GM21447 (cell line): ENCODE data around the gene DES.
"Not testable (repeated sequence)": the region's sequence is repeated elsewhere in the genome, so short reads cannot be mapped to it uniquely, and the experiment has no call there.

Experiments
- ATAC-seq: cut with Tn5 transposase; IDR thresholded peaks from one replicate; pipeline ENCODE4 v1.9.1; 2021; ENCODE audit not compliant: unreplicated experiment

Gene DES

DNA sequence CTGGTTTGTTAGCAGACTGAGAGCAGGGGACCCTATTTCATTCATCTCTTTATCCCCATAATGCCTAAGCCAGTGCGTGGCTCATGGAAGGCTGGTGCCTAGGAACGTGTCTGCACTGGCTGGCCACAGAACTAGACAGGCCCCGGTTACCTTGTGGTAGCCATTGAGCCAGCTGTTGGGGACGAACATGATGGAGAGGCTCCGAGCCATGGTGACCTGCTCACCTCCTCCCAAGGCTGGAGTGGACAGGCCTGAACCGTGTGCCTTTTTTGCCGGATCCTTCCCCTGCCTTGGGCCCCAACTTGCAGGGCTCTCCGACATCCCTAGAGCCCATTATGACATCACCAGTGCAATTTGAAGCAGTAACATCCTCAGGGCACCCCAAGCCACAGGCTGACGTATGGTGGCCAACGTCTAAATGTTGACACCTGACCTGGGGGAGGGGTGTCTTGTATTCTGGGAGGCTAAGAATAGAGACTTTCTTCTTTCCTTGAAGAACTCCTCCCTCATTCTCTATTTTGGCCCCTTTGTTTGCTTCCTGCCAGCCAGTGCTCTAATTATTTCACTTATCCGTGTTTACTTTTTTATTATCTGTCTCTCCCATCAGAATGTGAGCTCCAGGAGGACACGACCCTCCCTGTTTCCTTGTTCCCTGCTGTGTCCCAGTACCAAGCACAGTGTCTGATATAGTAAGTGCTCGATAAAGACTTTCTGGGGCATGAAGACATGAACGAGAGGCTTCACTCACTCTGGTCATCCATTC lies 18.3 kb upstream of the DES start:
- no peak for ATAC-seq

DNA sequence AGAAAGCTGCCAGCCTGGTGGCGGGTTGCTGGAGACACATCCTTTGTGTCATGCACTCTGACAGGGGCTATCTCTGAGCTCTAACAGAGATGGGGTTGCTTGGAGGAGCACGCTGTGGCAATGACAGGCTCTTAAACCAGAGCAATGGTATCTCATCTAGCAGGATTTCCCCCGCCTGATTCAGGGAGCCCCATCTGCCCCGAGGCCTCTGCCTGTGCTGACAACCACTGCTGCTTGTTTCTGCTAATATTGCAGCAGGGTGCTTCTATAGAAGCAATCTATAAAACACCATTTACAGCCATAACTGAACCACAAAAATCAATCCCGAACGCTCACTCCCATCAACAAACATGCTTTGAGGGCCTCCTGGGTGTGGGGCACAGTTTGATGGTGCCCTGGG lies 17.6 kb upstream of the DES start:
- ATAC-seq = no peak

DNA sequence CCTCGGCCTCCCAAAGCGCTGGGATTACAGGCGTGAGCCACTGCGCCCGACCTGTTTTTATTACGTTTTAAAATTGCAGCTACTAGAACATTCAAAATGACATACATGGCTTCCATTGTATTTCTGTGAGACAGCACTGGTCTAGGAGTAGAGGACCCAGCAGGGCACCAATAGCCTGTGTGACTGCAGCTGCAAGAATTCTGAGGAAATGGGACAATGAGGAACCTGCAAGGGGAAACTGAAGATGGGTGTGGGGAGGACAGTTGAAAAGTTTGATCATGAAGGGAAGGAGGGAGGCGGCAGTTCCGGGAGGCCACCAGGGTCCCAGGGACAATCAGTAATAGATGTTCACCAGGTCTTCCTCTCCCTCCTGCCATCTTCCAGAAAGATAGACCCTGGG lies 16.6 kb upstream of the DES start:
- ATAC-seq = no peak

DNA sequence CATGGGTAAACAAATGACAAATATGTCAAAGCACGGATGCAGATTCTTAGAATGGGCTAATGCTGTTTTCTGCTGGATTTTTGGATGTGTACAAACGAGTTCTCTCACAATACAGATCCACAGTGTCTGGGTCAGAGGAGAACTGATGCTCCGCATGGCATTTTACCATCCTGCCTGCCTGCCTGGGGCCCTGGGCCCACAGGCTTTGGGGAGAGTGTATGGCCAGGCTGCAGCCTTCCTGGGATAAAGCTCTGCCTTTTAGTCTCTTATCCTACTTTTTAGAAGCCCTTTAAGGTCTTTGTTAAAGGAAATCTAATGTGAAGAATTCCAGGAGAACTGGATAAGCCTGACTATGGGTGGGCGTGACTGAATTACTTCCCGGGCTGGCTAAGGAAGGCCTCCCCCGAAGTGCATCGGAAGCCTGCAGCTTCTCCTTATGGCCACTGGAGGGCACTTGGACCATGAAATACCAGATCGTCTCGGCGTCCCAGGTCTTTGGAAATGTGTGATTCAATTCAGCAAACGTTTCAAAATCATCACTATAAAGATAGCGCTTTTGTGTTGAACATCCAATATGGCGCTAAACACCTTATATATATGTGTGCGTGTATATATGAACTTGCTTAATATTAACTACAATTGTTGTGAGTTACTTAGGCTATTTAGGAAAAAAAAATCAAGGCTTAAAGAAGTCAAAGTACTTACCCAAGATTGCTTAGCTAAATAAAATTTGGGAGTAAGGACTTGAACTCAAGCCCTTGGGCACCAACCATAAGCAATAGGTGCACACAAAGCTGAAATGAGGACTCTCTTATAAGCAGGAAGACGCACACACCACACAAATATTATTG lies 15.3 kb upstream of the DES start:
- ATAC-seq = peak; percentile 75

DNA sequence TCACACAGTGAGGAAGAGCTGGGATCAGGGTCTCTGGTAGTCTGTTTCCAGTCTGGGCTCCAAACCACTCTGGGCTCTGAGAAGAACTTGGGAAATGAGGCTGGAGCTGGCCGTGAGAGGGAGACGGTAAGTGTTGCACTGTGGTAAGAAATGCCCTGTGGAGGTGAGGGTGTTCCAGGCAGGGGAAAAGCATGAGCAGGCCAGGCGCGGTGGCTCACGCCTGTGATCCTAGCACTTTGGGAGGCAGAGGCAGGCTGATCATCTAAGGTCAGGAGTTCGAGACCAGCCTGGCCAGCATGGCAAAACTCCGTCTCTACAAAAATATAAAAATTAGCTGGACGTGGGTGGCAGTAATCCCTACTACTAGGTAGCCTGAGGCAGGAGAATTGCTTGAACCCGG lies 14.3 kb upstream of the DES start:
- ATAC-seq = no peak

DNA sequence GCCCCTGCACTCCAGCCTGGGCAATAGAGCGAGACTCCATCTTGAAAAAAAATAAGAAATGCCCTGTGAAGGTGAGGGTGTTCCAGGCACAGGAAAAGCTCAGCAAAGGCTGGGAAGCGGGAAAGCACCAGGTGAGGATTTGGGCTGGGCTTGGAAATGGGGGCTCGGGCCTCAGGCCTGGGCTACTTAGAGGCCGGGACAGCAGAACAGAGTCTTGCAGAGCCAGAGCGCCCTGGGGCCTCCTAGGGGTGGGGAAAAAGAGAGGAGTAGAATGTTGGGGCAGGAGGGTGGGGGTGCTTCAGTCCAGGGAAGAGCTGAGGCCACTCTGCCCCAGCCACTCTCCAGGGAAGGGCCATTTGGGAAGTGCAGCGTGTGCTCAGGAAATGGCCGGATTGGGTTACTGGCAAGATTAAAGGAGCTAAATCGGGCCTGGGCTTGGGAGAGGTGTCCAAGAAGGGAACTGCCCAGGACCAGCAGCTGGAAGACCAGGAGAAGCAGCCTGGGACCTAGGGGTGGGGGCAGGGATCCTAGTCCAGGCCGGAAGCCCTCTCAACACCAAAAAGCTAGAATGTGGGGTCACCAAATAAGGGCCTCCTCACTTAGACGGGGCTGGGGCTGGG lies 13.8 kb upstream of the DES start:
- ATAC-seq = no peak

DNA sequence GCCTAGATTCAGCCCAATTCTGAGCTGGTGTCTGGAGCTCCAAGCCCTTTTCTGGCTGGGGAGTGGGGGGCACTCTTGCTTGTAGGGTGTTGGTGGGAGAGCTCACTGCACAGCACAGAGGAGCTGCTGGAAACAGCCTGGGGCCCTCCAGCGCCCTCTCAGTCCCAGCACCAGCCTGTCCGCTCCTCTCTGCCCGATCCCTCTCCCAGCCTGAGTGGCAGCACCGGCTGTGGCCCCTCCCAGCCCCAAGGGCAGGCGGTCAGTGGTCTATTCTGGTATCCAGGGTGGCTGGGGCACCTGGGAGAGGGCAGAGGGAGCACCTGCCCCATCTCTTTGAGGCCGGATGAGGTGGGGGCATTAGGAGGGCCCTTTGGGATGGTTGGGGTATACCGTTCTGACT lies 13.2 kb upstream of the DES start:
- no peak for ATAC-seq

DNA sequence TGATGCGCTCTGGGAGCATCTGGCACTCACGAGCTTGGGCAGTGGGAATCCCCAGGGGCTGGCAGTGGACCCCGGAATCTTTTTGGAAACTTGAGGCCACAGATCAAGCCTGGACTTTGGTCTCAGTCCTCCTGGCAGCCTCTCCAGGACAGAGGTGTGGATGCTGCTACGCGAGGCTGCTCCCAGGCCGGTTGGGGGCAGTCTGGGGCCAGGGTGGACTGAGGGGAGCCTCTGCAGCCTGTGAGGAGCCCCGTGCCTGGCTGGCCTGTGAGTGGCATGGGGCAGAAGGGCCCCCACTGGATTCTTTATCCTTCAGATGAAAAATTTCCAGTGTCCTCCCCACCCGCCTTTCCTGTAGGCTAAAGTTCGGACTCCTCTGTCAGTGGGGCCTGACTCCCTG lies 12.7 kb upstream of the DES start:
- no peak for ATAC-seq

DNA sequence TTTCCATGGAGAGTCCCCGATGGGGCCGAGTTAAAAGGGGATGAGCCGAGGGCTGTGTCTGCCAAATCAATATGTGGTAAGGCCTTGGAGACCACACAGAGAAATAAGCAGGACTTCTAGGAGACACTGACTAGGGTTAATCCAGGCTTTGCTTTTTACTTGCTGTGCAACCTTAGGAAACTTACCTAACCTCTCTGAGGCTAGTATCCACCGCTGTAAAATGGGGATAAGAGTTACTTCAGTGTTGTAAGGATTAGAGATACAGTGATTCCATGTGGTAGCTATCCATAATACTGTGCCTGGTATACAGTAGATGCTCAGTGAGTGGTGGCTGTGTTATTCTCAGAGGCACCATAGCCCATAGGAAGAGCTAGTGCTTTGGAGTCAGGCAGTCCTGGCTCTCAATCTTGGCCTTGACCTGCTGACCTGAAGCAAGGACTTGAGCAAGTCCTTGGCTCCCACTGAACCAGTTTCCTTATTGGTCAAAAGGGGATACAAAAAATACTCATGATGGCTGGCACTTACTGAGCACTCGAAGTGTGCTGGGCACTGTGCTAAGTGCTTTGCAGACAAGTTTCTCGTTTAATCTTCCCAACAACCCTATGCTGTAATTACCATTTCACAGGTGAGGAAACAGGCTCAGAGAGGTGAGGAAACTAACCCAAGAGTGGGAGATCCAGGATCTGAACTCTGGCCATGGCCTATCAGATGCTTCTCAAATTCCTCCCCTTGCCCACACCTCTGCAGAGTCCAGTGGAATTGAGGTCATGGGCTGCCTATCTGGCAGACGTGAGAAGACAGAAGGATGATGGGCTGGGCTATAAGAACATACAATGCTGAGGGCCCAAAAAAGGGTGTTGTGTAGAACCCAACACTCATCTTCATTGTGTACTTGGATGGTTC lies 12.0 kb upstream of the DES start:
- ATAC-seq = no peak

DNA sequence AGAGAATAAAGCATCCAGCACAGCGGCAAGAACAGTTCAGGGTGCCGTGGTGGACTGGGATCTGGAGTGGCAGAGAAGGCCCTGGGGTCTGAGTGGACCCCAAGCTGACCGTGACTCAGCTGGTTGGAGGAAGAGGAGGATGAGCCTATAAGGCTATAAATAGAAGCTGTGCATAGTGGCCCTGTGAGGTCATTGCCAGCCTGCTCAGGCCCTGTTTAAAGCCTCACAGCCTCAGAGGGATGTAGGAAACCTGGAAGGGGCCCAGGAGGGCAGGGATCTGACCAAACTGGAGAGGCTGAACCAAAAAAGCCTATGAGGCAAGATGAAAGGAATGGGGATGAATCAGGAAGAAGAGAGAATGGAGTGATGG lies 11.3 kb upstream of the DES start:
- ATAC-seq = no peak

DNA sequence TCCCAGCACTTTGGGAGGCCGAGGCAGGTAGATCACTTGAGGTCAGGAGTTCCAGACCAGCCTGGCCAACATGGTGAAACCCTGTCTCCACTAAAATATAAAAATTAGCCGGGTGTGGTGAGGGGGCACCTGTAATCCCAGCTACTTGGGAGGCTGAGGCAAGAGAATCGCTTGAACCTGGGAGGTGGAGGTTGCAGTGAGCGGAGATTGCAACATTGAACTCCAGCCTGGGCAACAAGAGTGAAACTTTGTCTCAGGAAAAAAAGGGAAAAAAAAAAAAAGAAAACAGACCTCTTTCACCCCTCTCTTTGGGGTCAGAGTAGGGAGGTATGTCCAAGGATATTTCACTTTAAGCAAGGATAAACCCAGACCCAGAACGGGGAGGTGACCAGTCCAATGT lies 10.8 kb upstream of the DES start:
- not testable (repeated sequence) for ATAC-seq

DNA sequence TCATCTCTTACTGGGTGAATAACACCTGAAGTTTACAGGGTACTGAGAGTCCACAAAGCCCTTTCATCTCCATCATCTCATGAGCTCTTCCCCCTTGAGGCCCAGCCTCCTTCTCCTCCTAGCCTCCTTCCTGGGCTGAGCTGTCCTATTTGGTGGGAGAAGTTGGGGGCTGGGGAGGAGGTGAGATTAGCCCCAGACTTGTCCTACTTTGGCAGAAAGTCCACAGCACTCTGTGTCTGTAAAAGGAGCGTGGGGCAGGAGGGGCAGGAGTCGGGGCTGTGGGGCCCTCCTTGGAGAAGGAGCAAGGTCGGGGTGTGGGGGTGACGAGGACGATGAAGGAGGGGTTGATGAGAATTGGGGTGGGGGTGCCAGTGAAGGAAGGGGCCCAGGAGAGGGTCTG lies 10.0 kb upstream of the DES start:
- ATAC-seq = no peak

DNA sequence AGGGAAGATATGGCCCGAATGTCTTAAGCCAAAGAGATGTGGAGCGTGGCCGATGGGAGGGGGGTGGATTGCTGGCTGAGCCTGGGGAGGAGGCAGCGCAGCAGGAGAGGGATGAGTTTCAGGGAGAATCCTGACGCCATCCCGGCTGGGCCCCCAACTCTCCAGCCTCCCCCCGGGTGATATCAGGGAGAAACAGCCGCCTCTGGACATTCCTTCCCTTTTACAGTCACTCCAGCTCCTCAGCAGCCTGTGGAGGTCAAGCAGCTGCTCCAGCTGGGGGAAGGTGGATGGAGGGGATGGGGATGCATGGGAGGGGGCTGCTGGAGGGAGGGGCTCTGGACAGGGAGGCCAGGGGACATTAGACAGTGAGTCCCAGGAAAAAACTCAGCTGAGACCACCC lies 9.5 kb upstream of the DES start:
- ATAC-seq = no peak

DNA sequence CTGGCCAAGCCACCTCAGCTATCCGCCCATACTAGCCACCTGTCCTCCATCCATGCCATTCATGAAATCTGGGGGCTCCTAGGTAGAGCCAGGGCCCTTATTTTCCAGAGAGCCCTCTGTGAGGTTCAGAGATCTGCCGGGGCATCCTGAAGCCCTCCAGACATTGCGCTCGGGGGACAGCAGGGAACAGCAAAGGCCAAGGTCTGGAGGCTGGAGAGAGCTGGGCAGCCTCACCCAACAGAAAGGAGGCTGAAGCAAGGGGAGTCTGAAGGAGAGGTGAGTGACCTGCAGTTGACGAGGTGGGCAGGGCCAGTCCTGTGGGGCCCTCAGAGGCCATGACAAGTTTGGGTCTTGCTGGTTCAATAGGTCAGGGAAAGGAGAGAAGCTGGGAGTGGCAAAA lies 8.6 kb upstream of the DES start:
- no peak for ATAC-seq

DNA sequence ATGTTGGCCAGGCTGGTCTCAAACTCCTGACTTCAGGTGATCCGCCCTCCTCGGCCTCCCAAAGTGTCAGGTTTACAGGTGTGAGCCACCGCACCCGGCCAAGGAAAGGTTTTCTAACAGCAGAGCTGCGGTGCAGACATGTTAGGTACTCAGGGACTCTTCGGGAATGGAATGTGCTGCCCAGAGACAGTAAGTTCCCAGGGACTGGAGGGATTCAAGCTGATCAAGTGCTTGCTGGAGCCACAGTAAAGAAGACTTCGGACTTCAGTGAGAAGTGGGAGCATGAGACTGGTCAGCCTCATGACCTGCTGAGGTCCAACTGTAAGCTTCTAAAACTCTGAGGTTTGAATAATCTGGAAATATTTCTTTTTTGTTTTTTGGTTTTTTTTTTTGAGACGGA lies 7.8 kb upstream of the DES start:
- no peak for ATAC-seq

DNA sequence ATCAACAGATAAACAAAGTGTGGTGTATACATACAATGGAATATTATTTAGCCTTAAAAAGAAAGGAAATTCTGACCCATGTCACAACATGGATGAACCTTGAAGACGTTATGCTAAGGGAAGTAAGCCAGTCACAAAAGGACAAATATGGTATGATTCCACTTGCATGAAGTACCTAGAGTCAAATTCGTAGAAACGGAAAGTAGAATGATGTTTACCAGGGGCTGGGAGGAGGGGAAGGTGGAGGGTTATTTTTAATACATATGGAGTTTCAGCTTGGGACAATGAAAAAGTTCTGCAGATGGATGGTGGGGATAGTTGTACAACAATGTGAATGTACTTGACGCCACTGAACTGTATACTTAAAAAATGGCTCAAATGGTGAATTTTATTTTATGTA lies 3.3 kb upstream of the DES start:
- ATAC-seq = no peak

DNA sequence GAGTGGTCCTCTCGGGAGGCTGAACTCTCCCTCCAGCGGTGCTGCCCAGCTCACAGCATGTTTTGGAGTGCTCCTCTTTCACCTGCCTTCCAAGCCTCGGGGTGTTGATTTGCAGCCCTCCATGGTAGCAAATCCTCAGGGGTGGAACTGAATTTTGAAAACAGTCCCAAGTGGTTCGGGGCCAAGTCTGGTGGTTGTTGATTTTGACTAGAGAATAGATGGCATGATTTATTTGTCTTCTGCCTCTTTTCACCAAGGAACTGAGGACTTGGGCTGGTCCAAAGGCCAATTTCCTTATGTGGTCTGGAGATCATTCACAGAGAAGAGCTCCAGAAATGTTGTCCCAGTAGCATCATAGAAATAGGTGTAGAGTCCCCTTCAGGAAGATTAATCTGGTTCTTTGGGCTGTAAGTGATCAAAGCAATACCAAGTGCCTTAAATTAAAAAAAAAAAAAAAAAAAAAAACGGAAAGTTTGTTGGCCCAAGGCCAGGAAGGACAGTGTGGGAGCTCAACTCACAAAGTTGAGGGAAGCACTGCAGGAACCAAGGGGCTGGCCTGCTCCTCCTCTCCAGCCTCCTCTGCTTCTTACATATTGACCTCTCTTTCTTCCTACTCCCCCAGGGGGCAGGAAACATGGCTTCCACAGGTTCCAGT lies 2.5 kb upstream of the DES start:
- ATAC-seq = no peak

DNA sequence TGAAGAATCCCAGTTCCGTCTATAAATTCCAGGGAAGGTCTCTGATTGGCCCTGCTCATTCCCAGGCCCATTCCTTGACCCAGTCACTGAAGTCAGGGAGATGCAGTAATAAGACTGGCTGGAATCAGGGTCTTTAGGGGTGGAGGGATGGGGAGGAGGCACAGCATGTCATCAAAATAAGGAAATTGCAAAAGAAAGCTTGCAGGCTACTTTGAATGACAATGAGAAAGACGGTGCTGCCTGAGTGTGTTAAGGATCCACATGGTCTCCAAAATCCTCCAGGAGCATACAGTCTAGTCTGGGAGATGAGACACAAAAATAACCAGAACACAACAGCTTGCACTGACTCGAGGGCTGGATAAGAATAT lies 2.0 kb upstream of the DES start:
- ATAC-seq = no peak

DNA sequence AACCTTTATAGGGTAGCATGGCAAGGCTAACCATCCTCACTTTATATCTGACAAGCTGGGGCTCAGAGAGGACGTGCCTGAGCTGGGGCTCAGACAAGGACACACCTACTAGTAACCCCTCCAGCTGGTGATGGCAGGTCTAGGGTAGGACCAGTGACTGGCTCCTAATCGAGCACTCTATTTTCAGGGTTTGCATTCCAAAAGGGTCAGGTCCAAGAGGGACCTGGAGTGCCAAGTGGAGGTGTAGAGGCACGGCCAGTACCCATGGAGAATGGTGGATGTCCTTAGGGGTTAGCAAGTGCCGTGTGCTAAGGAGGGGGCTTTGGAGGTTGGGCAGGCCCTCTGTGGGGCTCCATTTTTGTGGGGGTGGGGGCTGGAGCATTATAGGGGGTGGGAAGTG lies 1.2 kb upstream of the DES start:
- ATAC-seq = no peak

DNA sequence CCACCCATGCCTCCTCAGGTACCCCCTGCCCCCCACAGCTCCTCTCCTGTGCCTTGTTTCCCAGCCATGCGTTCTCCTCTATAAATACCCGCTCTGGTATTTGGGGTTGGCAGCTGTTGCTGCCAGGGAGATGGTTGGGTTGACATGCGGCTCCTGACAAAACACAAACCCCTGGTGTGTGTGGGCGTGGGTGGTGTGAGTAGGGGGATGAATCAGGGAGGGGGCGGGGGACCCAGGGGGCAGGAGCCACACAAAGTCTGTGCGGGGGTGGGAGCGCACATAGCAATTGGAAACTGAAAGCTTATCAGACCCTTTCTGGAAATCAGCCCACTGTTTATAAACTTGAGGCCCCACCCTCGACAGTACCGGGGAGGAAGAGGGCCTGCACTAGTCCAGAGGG lies 803 bp upstream of the DES start:
- ATAC-seq = no peak

DNA sequence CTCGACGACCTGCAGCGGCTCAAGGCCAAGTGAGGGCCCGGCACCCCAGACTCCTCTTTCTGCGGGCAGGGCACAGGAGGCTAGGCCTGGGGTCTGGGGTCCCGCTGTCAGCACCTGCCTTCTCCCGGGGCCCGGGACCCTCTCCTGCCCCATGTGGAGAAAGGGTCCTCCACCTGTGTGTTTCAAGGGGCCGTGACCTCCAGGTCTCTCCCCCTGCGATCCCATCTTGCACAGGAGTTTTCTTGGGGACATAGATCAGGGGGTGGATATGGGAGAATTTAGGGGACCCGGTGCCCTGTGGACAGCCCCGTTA lies 791 bp downstream of the DES start:
- no peak for ATAC-seq
